Stimulated activated CD4-positive, alpha-beta T cell treated with anti-CD3 and anti-CD28 coated beads, Interleukin-1b, Interleukin-23, amount 100 ng/mL, for 4 hours (primary cell): ENCODE measurements around the gene TJP2.

Source experiments
- DNase-seq, 2 donors: peaks; one replicate each; pipeline ENCODE4 v3.0.0-alpha.2; 2020; ENCODE audit warnings: low read depth in 2 of 2

Gene TJP2

GRCh38 chr9:69191231-69191630 is 17.2 kb downstream of the TJP2 start:
- DNase-seq: no peak

GRCh38 chr9:69192214-69192613 is 18.1 kb downstream of the TJP2 start:
- DNase-seq: no peak

- DNase-seq: no peak
Measured at GRCh38 chr9:69193685-69194032, 19.6 kb downstream of the TJP2 start.

- DNase-seq: no peak
Measured at GRCh38 chr9:69194702-69195418, 20.8 kb downstream of the TJP2 start.

- no peak for DNase-seq
Measured at GRCh38 chr9:69195668-69196067, 21.6 kb downstream of the TJP2 start.

- no peak for DNase-seq
Measured at GRCh38 chr9:69197687-69198086, 23.6 kb downstream of the TJP2 start.

- no peak for DNase-seq
Measured at GRCh38 chr9:69198521-69199220, 24.6 kb downstream of the TJP2 start.

GRCh38 chr9:69199769-69200470 is 25.8 kb downstream of the TJP2 start:
- DNase-seq: no peak

GRCh38 chr9:69202556-69202955 is 28.5 kb downstream of the TJP2 start:
- no peak for DNase-seq

- no peak for DNase-seq
Measured at GRCh38 chr9:69204326-69204725, 30.2 kb downstream of the TJP2 start.

GRCh38 chr9:69204849-69205248 is 30.8 kb downstream of the TJP2 start:
- DNase-seq: no peak

GRCh38 chr9:69206047-69206446 is 32.0 kb downstream of the TJP2 start:
- DNase-seq: no peak

- DNase-seq: no peak
Measured at GRCh38 chr9:69207503-69207902, 33.4 kb downstream of the TJP2 start.

- no peak for DNase-seq
Measured at GRCh38 chr9:69211424-69212036, 37.5 kb downstream of the TJP2 start.

- DNase-seq: no peak
Measured at GRCh38 chr9:69213647-69214046, 39.6 kb downstream of the TJP2 start.

GRCh38 chr9:69214939-69215338 is 40.9 kb downstream of the TJP2 start:
- no peak for DNase-seq

GRCh38 chr9:69215774-69216485 is 41.9 kb downstream of the TJP2 start:
- DNase-seq: no peak

- DNase-seq: no peak
Measured at GRCh38 chr9:69218166-69218565, 44.1 kb downstream of the TJP2 start.

- no peak for DNase-seq
Measured at GRCh38 chr9:69221036-69221435, 47.0 kb downstream of the TJP2 start.

- no peak for DNase-seq
Measured at GRCh38 chr9:69222970-69223369, 48.9 kb downstream of the TJP2 start.

GRCh38 chr9:69223605-69224004 is 49.5 kb downstream of the TJP2 start:
- no peak for DNase-seq

- DNase-seq: no peak
Measured at GRCh38 chr9:69229367-69229766, 55.3 kb downstream of the TJP2 start.
